ENCODE results near the gene RERGL.

DNA sequence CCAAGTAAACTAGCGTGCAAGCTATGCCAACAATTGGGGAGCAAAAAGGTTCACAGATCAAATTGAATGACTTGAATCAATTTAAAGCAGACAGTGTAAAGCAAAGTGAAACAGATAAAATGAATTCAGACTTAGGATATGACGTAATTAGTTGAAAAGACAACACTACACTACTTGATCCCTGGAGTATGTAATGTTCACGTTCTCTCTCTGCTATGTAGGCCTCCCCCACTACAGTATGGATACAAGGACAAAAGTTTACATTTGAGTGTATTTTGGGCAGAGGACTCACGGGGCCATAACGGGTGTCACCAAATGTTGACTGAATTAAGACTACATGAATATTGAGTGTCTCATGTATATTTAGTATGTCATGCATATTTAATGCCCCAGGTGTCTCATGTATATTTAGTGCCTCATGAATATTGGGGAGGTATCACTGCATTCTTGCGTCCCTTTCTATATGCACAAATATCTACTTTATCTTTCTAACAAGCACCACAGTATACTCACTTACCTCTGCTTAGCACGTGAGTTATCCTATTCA is 44.5 kb downstream of the RERGL start:
- no peak for TF ChIP-seq POLR2A (IDR thresholded peaks at IDR 0.05)
- TF ChIP-seq, protein P1, sequence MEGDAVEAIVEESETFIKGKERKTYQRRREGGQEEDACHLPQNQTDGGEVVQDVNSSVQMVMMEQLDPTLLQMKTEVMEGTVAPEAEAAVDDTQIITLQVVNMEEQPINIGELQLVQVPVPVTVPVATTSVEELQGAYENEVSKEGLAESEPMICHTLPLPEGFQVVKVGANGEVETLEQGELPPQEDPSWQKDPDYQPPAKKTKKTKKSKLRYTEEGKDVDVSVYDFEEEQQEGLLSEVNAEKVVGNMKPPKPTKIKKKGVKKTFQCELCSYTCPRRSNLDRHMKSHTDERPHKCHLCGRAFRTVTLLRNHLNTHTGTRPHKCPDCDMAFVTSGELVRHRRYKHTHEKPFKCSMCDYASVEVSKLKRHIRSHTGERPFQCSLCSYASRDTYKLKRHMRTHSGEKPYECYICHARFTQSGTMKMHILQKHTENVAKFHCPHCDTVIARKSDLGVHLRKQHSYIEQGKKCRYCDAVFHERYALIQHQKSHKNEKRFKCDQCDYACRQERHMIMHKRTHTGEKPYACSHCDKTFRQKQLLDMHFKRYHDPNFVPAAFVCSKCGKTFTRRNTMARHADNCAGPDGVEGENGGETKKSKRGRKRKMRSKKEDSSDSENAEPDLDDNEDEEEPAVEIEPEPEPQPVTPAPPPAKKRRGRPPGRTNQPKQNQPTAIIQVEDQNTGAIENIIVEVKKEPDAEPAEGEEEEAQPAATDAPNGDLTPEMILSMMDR (IDR thresholded peaks at IDR 0.05), result no peak

Measured in prostate gland (tissue), 2 donors.